Central memory CD8-positive, alpha-beta T cell (primary cell): Measurements from ENCODE around the gene SLC46A2.

Source experiments
- ATAC-seq: fragments of 150-1000 bp; cut with Tn5 transposase; replicated peaks from 2 replicates; pipeline ENCODE4 v1.10.0; 2022; ENCODE audit warnings: mild to moderate bottlenecking, moderate FRiP score, moderate number of reproducible peaks; ENCODE audit not compliant: poor library complexity, severe bottlenecking; ENCODE audit errors: extremely low read depth
- DNase-seq, 2 donors: peaks; one replicate each; pipeline ENCODE4 v3.0.0; 2021; ENCODE audit warnings: low spot score in 2 of 2
- H3K27ac Mint-ChIP-seq: one replicate; pipeline ENCODE4 v1.8.0; 2022; ENCODE audit warnings: low read depth, mild to moderate bottlenecking, moderate library complexity, mixed read lengths
- H3K27me3 Mint-ChIP-seq: one replicate; pipeline ENCODE4 v1.8.0; 2022; ENCODE audit warnings: mixed read lengths
- H3K36me3 Mint-ChIP-seq: one replicate; pipeline ENCODE4 v1.8.0; 2022; ENCODE audit warnings: mild to moderate bottlenecking, moderate library complexity, mixed read lengths; ENCODE audit not compliant: insufficient read depth
- H3K4me1 Mint-ChIP-seq: one replicate; pipeline ENCODE4 v1.8.0; 2022; ENCODE audit warnings: mixed read lengths
- H3K4me3 Mint-ChIP-seq: one replicate; pipeline ENCODE4 v1.8.0; 2022; ENCODE audit warnings: mild to moderate bottlenecking, moderate library complexity, mixed read lengths
- H3K9me3 Mint-ChIP-seq: one replicate; pipeline ENCODE4 v1.8.0; 2022; ENCODE audit warnings: mixed read lengths

Gene SLC46A2

GRCh38 chr9:112850840-112851239, 39.8 kb downstream of the SLC46A2 start:
- Mint-ChIP-seq H3K9me3 (no peaks in the 10 kb centered on the region), H3K4me1 (peaks cover 10% of the 10 kb centered on the region), H3K27ac (no peak overlapping the region), H3K27me3 (no peaks in the 10 kb centered on the region), H3K4me3 (no peak overlapping the region), H3K36me3 (peaks cover under 1% of the 10 kb centered on the region)
- DNase-seq (no peak), ATAC-seq (no peak)

GRCh38 chr9:112849363-112849922, 41.2 kb downstream of the SLC46A2 start:
- Mint-ChIP-seq H3K4me3 (no peak overlapping the region), H3K27ac (no peak overlapping the region), H3K4me1 (peaks cover 2% of the 10 kb centered on the region), H3K27me3 (no peaks in the 10 kb centered on the region), H3K9me3 (no peaks in the 10 kb centered on the region), H3K36me3 (peaks cover 2% of the 10 kb centered on the region)
- ATAC-seq (no peak), DNase-seq (no peak)

- peaks cover 2% of the 10 kb centered on the region for H3K36me3 Mint-ChIP-seq
- H3K4me3 Mint-ChIP-seq: no peak overlapping the region
Measured at GRCh38 chr9:112848316-112849151, 42.1 kb downstream of the SLC46A2 start.

GRCh38 chr9:112846528-112847488, 43.9 kb downstream of the SLC46A2 start:
- no peak for DNase-seq
- Mint-ChIP-seq H3K27ac (no peak overlapping the region), H3K4me1 (peaks cover 14% of the 10 kb centered on the region), H3K36me3 (peaks cover 3% of the 10 kb centered on the region), H3K4me3 (no peak overlapping the region), H3K27me3 (no peaks in the 10 kb centered on the region), H3K9me3 (no peaks in the 10 kb centered on the region)
- no peak for ATAC-seq

More at GRCh38 chr9:112848316-112849151, 42.1 kb downstream of the SLC46A2 start:
- Mint-ChIP-seq H3K27ac (no peak overlapping the region), H3K27me3 (no peaks in the 10 kb centered on the region), H3K4me1 (peaks cover 9% of the 10 kb centered on the region), H3K9me3 (no peaks in the 10 kb centered on the region)
- no peak for DNase-seq
- no peak for ATAC-seq

GRCh38 chr9:112844771-112845542, 45.7 kb downstream of the SLC46A2 start:
- DNase-seq (peak; percentile 50 to 58), ATAC-seq (no peak)
- Mint-ChIP-seq H3K27ac (no peak overlapping the region), H3K9me3 (no peaks in the 10 kb centered on the region), H3K27me3 (no peaks in the 10 kb centered on the region), H3K36me3 (peaks cover 7% of the 10 kb centered on the region), H3K4me1 (peaks cover 14% of the 10 kb centered on the region), H3K4me3 (no peak overlapping the region)

GRCh38 chr9:112842555-112842954, 48.1 kb downstream of the SLC46A2 start:
- H3K36me3 Mint-ChIP-seq: peaks cover 23% of the 10 kb centered on the region
- no peak for DNase-seq
- no peak overlapping the region for H3K4me3 Mint-ChIP-seq
- peaks cover 14% of the 10 kb centered on the region for H3K4me1 Mint-ChIP-seq
- H3K27me3 Mint-ChIP-seq: no peaks in the 10 kb centered on the region
- no peak for ATAC-seq
- no peaks in the 10 kb centered on the region for H3K9me3 Mint-ChIP-seq
- no peak overlapping the region for H3K27ac Mint-ChIP-seq

- H3K4me3 Mint-ChIP-seq: no peak overlapping the region
- H3K4me1 Mint-ChIP-seq: peaks cover 14% of the 10 kb centered on the region
- no peaks in the 10 kb centered on the region for H3K27me3 Mint-ChIP-seq
- no peak overlapping the region for H3K27ac Mint-ChIP-seq
- ATAC-seq (no peak), DNase-seq (no peak)
- peaks cover 31% of the 10 kb centered on the region for H3K36me3 Mint-ChIP-seq
- no peaks in the 10 kb centered on the region for H3K9me3 Mint-ChIP-seq
Measured at GRCh38 chr9:112841261-112841660, 49.4 kb downstream of the SLC46A2 start.

GRCh38 chr9:112839331-112839730, 51.3 kb downstream of the SLC46A2 start:
- Mint-ChIP-seq H3K27ac (peak overlapping the region; percentile 11), H3K36me3 (peaks cover 32% of the 10 kb centered on the region), H3K4me1 (peaks cover 12% of the 10 kb centered on the region), H3K9me3 (no peaks in the 10 kb centered on the region), H3K27me3 (no peaks in the 10 kb centered on the region), H3K4me3 (no peak overlapping the region)
- no peak for DNase-seq
- no peak for ATAC-seq

GRCh38 chr9:112838342-112838741, 52.3 kb downstream of the SLC46A2 start:
- Mint-ChIP-seq H3K36me3 (peaks cover 31% of the 10 kb centered on the region), H3K27ac (peak overlapping the region; percentile 33), H3K9me3 (no peaks in the 10 kb centered on the region), H3K4me3 (no peak overlapping the region), H3K4me1 (peaks cover 4% of the 10 kb centered on the region), H3K27me3 (no peaks in the 10 kb centered on the region)
- DNase-seq (no peak), ATAC-seq (no peak)

- Mint-ChIP-seq H3K9me3 (no peaks in the 10 kb centered on the region), H3K4me3 (no peak overlapping the region), H3K27ac (no peak overlapping the region), H3K36me3 (peaks cover 33% of the 10 kb centered on the region), H3K27me3 (no peaks in the 10 kb centered on the region), H3K4me1 (no peaks in the 10 kb centered on the region)
- DNase-seq: no peak
- no peak for ATAC-seq
Measured at GRCh38 chr9:112836394-112836793, 54.3 kb downstream of the SLC46A2 start.

- Mint-ChIP-seq H3K4me3 (no peak overlapping the region), H3K27me3 (no peaks in the 10 kb centered on the region), H3K9me3 (no peaks in the 10 kb centered on the region), H3K27ac (no peak overlapping the region), H3K36me3 (peaks cover 19% of the 10 kb centered on the region), H3K4me1 (peaks cover 6% of the 10 kb centered on the region)
- no peak for DNase-seq
- no peak for ATAC-seq
Measured at GRCh38 chr9:112833081-112833480, 57.6 kb downstream of the SLC46A2 start.

- H3K9me3 Mint-ChIP-seq: no peaks in the 10 kb centered on the region
- no peaks in the 10 kb centered on the region for H3K27me3 Mint-ChIP-seq
- no peak for DNase-seq
- no peak for ATAC-seq
- peaks cover 14% of the 10 kb centered on the region for H3K36me3 Mint-ChIP-seq
- no peak overlapping the region for H3K27ac Mint-ChIP-seq
- peaks cover 6% of the 10 kb centered on the region for H3K4me1 Mint-ChIP-seq
- no peak overlapping the region for H3K4me3 Mint-ChIP-seq
Measured at GRCh38 chr9:112831969-112832368, 58.7 kb downstream of the SLC46A2 start.
